Measurements from ENCODE around the gene FSD1L. TPM values are rescaled to one million over a fixed set of nuclear protein-coding genes. Genes with fewer than 3 reads are reported as not detected.

Gene FSD1L
- polyA plus RNA-seq, 1 donor (not counting 4 experiments of a cell fraction or from before 2014, with no cell fraction given), result 5.2 TPM

GRCh38 chr9:105439428-105439827 lies 8.4 kb upstream of the FSD1L start:
- H3K4me2 ChIP-seq (ENCODE audit: control insufficient read depth, extremely low read depth, insufficient read depth, low read depth, low read length), result no peak overlapping the region
- FAIRE-seq, result no peak
- no peak for TF ChIP-seq CTCF (optimal IDR thresholded peaks at IDR 0.05 in 1 of 3, IDR thresholded peaks at IDR 0.05 in 1 of 3, conservative IDR thresholded peaks at IDR 0.05 in 1 of 3; ENCODE audit: extremely low read depth in 1 of 3, insufficient read depth in 2 of 3, low read length in 3 of 3)
- no peak for TF ChIP-seq EZH2 (IDR thresholded peaks at IDR 0.05; ENCODE audit: low read length)
- dilution Hi-C loops (cut with MboI; ENCODE audit: extremely low pct_ligation_motif_present, low sequenced_read_pairs), result no loop called here
- DNase-seq (ENCODE audit: low read depth, low spot score), result no peak
- no peaks in the 10 kb centered on the region for H3K9me1 ChIP-seq (ENCODE audit: control insufficient read depth, extremely low read depth, insufficient read depth, low read length)
- H3K4me1 ChIP-seq (ENCODE audit: control insufficient read depth, extremely low read depth, insufficient read depth, low read length), result peaks cover 2% of the 10 kb centered on the region
- no peak overlapping the region for H2AFZ ChIP-seq (ENCODE audit: control insufficient read depth, low read length)
- no peaks in the 10 kb centered on the region for H3K9me3 ChIP-seq (ENCODE audit: control insufficient read depth, low read depth, low read length)
- H4K20me1 ChIP-seq (ENCODE audit: control insufficient read depth, extremely low read depth, insufficient read depth, low read length), result no peaks in the 10 kb centered on the region
- H3K36me3 ChIP-seq (ENCODE audit: control insufficient read depth in 2 of 2, extremely low read depth in 1 of 2, insufficient read depth in 2 of 2, low read length in 2 of 2), result no peaks in the 10 kb centered on the region
- no peak overlapping the region for H3K9ac ChIP-seq (ENCODE audit: control insufficient read depth, extremely low read depth, insufficient read depth, low read length)
- H3K27me3 ChIP-seq (ENCODE audit: control insufficient read depth, extremely low read depth, insufficient read depth, low read length), result no peaks in the 10 kb centered on the region
- no peak overlapping the region for H3K27ac ChIP-seq (ENCODE audit: control insufficient read depth, insufficient read depth, low read length)
- no peak overlapping the region for H3K4me3 ChIP-seq (ENCODE audit: control insufficient read depth in 2 of 3, extremely low read depth in 1 of 3, insufficient read depth in 2 of 3, low read depth in 1 of 3, low read length in 3 of 3)
- no peaks in the 10 kb centered on the region for H3K79me2 ChIP-seq (ENCODE audit: control insufficient read depth, insufficient read depth, low read length)

DNA sequence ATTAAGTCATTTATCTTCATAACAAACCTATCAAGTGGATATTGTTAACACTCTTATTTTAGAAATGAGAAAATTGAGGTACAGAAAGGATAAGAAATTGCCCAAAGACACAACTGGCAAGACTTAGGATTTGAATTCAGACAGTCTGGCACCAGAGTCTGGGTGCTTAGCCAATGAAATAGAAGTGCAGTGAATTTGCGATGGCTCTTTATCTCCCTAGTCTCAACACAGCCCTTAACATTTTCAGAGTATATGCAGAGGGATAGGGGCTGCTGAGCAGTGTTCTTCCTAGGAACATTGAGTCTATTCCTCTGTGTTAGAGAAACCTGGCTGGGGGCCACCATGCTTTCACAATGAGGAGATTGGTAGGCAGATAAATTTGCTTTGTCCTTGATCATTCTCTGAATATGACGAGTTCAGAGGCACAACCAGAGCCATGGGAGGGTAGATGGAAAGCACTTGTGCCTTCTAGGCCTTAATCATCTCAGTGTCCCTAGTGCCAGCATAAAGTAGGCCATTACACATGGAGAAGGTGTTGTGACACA lies 6.1 kb upstream of the FSD1L start:
- Histone ChIP-seq H3K9me1 (ENCODE audit: control insufficient read depth, extremely low read depth, insufficient read depth, low read length) (no peaks in the 10 kb centered on the region), H3K4me1 (ENCODE audit: control insufficient read depth, extremely low read depth, insufficient read depth, low read length) (peaks cover 3% of the 10 kb centered on the region), H3K9ac (ENCODE audit: control insufficient read depth, extremely low read depth, insufficient read depth, low read length) (no peak overlapping the region), H3K4me2 (ENCODE audit: control insufficient read depth, extremely low read depth, insufficient read depth, low read depth, low read length) (no peak overlapping the region), H4K20me1 (ENCODE audit: control insufficient read depth, extremely low read depth, insufficient read depth, low read length) (no peaks in the 10 kb centered on the region), H3K9me3 (ENCODE audit: control insufficient read depth, low read depth, low read length) (no peaks in the 10 kb centered on the region), H3K27ac (ENCODE audit: control insufficient read depth, insufficient read depth, low read length) (no peak overlapping the region), H3K27me3 (ENCODE audit: control insufficient read depth, extremely low read depth, insufficient read depth, low read length) (no peaks in the 10 kb centered on the region), H2AFZ (ENCODE audit: control insufficient read depth, low read length) (no peak overlapping the region), H3K36me3 (ENCODE audit: control insufficient read depth in 2 of 2, extremely low read depth in 1 of 2, insufficient read depth in 2 of 2, low read length in 2 of 2) (no peaks in the 10 kb centered on the region), H3K4me3 (ENCODE audit: control insufficient read depth in 2 of 3, extremely low read depth in 1 of 3, insufficient read depth in 2 of 3, low read depth in 1 of 3, low read length in 3 of 3) (no peak overlapping the region), H3K79me2 (ENCODE audit: control insufficient read depth, insufficient read depth, low read length) (no peaks in the 10 kb centered on the region)
- no peak for DNase-seq (ENCODE audit: low read depth, low spot score)
- FAIRE-seq, result no peak
- dilution Hi-C loops (cut with MboI; ENCODE audit: extremely low pct_ligation_motif_present, low sequenced_read_pairs), result no loop called here
- no peak for TF ChIP-seq CTCF (optimal IDR thresholded peaks at IDR 0.05 in 1 of 3, IDR thresholded peaks at IDR 0.05 in 1 of 3, conservative IDR thresholded peaks at IDR 0.05 in 1 of 3; ENCODE audit: extremely low read depth in 1 of 3, insufficient read depth in 2 of 3, low read length in 3 of 3)
- no peak for TF ChIP-seq EZH2 (IDR thresholded peaks at IDR 0.05; ENCODE audit: low read length)
